Body of pancreas (tissue), 4 donors: ENCODE data around the gene PKD1L1. TPM values are rescaled to one million over a fixed set of nuclear protein-coding genes. Genes with fewer than 3 reads are reported as not detected.
"Not testable (repeated sequence)": the region's sequence is repeated elsewhere in the genome, so short reads cannot be mapped to it uniquely, and the experiment has no call there.

ENCODE experiments used
- ATAC-seq: fragments of 150-250 bp; one replicate; pipeline ENCODE4 v1.9.1; 2016
- DNase-seq, 4 donors: peaks; one replicate each; pipeline ENCODE4 v3.0.0-alpha.2; 2019
- H3K27ac ChIP-seq, 4 donors: fragments of 200-600 bp; sonication (generic); 1 replicate in 3 of 4; 2 replicates in 1 of 4; pipeline versions ENCODE4 v1.5.1 to v1.6.1; 2016 to 2019; ENCODE audit warnings: mild to moderate bottlenecking in 1 of 4, mixed read lengths in 1 of 4, moderate library complexity in 1 of 4
- H3K27me3 ChIP-seq, 2 donors: fragments of 200-600 bp; sonication (generic); one replicate each; pipeline ENCODE4 v1.6.0; 2016; ENCODE audit warnings: mild to moderate bottlenecking in 1 of 2
- H3K36me3 ChIP-seq, 2 donors: fragments of 200-600 bp; sonication (generic); replicated peaks in 1 of 2; 2 replicates each; pipeline ENCODE4 v1.5.1; 2016; ENCODE audit warnings: low read depth in 2 of 2; ENCODE audit not compliant: insufficient read depth in 1 of 2
- H3K4me1 ChIP-seq: fragments of 200-600 bp; sonication (generic); one replicate; pipeline ENCODE4 v1.6.0; 2016
- H3K4me3 ChIP-seq, 2 donors: fragments of 200-600 bp; sonication (generic); 1 replicate in 1 of 2; 2 replicates in 1 of 2; pipeline ENCODE4 v1.5.1; 2016 to 2019
- H3K9me3 ChIP-seq, 3 donors: fragments of 200-600 bp; sonication (generic); 1 replicate in 2 of 3; 2 replicates in 1 of 3; pipeline ENCODE4 v1.5.1; 2016
- POLR2A ChIP-seq, 3 donors: fragments of 450-650 bp; IDR thresholded peaks; one replicate each; pipeline ENCODE4 v1.6.1; 2016; ENCODE audit warnings: antibody characterized with exemption in 3 of 3, mild to moderate bottlenecking in 2 of 3
- WGBS, 2 donors: methylation state at CpG; one replicate each; pipeline ENCODE4 v1.1.5; 2017; 5-methylcytosine and 5-hydroxymethylcytosine counted together
- intact Hi-C: fragments of 100-400 bp; cut with DNase I; formaldehyde crosslinking; loops from one replicate; pipeline ENCODE4 v1.15.1; 2023
- total RNA-seq, 2 donors: library from RNA; depleted of rRNA; stranded (reverse); fragments of >200 nt; gene quantifications; one replicate each; pipeline ENCODE4 v1.1.0, GENCODE V29; 2016
- TF ChIP-seq, protein P1 (sequence below), 7 experiments: fragments of 450-650 bp in 4 of 7; fragments of 200-600 bp in 3 of 7; sonication (generic) in 3 of 7; IDR thresholded peaks; one replicate each; pipeline ENCODE4 v1.5.1; 2016 to 2019; ENCODE audit warnings: antibody characterized with exemption in 7 of 7

The PKD1L1 gene
- total RNA-seq, 2 donors from 2014 or later: 0.26 to 4.0 TPM

DNA sequence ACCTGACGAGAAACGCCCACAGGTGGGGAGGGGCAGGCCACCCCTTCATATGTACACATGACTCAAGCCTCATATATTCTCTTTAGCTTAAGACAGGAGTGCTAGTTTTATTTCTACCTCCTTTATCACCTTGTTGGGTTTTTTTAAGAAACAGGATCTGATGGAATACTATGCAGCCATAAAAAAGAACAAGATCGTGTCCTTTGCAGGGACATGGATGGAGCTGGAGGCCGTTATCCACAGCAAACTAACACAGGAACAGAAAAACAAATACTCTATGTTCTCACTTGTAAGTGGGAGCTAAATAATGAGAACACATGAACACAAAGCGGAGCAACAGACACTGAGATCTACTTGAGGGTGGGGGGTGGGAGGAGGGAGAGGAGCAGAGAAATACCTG, 42.3 kb upstream of the PKD1L1 start:
- H3K4me1 ChIP-seq: peaks cover 10% of the 10 kb centered on the region
- 94 to 97% methylated on average over 5 of the region's 5 CpGs for WGBS, 2 donors
- ATAC-seq (no peak), DNase-seq (no peak)
- H3K9me3 ChIP-seq: no peaks in the 10 kb centered on the region
- intact Hi-C loops: no loop called here
- no peaks in the 10 kb centered on the region for H3K36me3 ChIP-seq
- no peak for TF ChIP-seq POLR2A (IDR thresholded peaks at IDR 0.05)
- TF ChIP-seq, protein P1, sequence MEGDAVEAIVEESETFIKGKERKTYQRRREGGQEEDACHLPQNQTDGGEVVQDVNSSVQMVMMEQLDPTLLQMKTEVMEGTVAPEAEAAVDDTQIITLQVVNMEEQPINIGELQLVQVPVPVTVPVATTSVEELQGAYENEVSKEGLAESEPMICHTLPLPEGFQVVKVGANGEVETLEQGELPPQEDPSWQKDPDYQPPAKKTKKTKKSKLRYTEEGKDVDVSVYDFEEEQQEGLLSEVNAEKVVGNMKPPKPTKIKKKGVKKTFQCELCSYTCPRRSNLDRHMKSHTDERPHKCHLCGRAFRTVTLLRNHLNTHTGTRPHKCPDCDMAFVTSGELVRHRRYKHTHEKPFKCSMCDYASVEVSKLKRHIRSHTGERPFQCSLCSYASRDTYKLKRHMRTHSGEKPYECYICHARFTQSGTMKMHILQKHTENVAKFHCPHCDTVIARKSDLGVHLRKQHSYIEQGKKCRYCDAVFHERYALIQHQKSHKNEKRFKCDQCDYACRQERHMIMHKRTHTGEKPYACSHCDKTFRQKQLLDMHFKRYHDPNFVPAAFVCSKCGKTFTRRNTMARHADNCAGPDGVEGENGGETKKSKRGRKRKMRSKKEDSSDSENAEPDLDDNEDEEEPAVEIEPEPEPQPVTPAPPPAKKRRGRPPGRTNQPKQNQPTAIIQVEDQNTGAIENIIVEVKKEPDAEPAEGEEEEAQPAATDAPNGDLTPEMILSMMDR (IDR thresholded peaks at IDR 0.05): no peak
- no peak overlapping the region for H3K4me3 ChIP-seq
- no peak overlapping the region for H3K27ac ChIP-seq
- H3K27me3 ChIP-seq: no peaks in the 10 kb centered on the region

DNA sequence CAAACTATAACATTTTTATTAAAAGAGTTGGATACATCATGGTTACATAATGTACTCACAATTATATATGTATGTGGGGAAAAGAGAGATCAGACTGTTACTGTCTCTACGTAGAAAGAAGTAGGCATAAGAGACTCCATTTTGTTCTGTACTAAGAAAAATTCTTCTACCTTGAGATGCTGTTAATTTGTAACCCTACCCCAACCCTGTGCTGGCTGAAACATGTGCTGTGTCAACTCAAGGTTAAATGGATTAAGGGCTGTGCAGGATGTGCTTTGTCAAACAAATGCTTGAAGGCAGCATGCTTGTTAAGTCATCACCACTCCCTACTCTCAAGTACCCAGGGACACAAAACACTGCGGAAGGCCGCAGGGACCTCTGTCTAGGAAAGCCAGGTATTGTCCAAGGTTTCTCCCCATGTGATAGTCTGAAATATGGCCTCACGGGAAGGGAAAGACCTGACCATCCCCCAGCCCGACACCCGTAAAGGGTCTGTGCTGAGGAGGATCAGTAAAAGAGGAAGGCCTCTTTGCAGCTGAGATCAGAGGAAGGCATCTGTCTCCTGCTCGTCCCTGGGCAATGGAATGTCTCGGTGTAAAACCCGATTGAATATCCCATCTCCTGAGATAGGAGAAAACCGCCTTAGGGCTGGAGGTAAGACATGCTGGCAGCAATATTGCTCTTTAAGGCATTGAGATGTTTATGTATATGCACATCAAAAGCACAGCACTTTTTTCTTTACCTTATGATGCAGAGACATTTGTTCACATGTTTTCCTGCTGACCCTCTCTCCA, 41.5 kb upstream of the PKD1L1 start:
- intact Hi-C loops: loop anchor here (5.0 kb wide), 1 partner anchor 117 kb away; no protein-coding TSS in a partner anchor
- 59 to 71% methylated on average over 10 of the region's 10 CpGs for WGBS, 2 donors
- ATAC-seq, H3K4me1 ChIP-seq, H3K9me3 ChIP-seq, H3K27ac ChIP-seq, H3K27me3 ChIP-seq, DNase-seq, H3K36me3 ChIP-seq, H3K4me3 ChIP-seq: not testable (repeated sequence)

DNA sequence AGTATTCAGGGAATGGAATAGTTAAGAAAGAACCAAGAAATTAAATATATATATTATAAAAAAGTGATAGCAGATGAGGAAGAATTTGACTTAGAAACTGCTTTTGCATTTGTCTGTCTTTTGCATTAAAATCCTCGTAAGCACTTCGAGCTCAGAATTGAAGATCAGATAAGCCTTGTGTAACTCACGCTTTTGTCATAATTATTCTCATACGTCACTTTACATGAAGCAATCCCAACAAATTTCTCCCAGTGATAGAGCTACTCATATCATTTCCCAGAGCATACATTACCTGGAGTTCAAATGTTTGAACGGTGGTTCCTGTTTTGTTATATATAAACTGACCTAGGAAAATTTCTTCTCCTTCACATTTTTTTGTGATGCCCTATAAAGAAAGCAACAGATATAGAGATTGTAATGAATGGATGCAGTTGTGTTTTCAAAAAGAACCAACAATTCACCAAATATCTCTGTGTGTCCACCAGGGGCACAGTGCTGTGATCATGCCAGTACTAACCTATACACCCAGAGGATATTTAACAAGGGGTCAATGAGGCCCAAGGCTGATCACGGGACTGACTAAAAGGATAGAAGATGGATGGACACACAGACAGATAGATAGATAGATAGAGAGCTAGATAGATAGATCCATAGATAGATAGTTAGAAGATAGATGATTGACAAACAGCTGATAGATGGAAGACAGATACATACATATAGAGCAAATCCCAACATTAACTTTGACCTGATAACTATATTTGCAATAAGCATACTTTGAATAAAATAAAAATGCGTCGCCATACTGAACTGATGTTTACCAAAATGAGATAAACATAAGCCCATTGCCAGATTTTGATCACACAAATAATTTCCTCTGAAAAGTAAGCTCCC, 40.5 kb upstream of the PKD1L1 start:
- H3K27ac ChIP-seq: no peak overlapping the region
- no peak for DNase-seq
- no peak for ATAC-seq

DNA sequence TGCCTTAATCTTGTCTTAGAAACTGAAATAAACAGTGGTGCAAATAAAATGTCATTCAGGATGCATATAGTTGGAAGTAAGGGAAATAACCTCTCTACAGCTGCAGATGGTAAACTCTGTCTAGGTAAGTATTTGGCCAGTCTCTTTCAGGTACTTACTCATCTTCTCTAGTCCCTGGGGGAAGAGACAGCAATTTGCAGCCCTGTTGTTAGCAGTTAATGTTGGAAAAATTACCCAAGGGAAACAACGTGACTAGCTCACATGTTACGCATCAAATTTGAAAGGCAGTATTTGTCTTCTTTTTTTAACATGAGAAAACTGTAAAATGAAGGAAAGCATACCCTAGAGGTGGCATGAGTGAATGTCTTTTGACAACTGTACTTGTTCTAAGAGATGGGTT, 34.3 kb upstream of the PKD1L1 start:
- Histone ChIP-seq H3K9me3 (no peaks in the 10 kb centered on the region), H3K4me3 (no peak overlapping the region), H3K27me3 (no peaks in the 10 kb centered on the region), H3K36me3 (no peaks in the 10 kb centered on the region), H3K27ac (no peak overlapping the region), H3K4me1 (peaks cover 11% of the 10 kb centered on the region)
- no peak for ATAC-seq
- intact Hi-C loops: no loop called here
- 24% methylated on average over 2 of the region's 2 CpGs for WGBS, 2 donors
- DNase-seq: no peak
- TF ChIP-seq, protein P1 (IDR thresholded peaks at IDR 0.05): no peak
- TF ChIP-seq POLR2A (IDR thresholded peaks at IDR 0.05): no peak

More for the DNA sequence above, 40.5 kb upstream of the PKD1L1 start:
- TF ChIP-seq, protein P1 (IDR thresholded peaks at IDR 0.05): peak in 1 of 7 experiments; percentile 11
- no peak for TF ChIP-seq POLR2A (IDR thresholded peaks at IDR 0.05)
- WGBS, 2 donors: 70% methylated on average over 8 of the region's 8 CpGs
- intact Hi-C loops: loop anchor here (5.0 kb wide), 1 partner anchor 119 kb away; no protein-coding TSS in a partner anchor
- Histone ChIP-seq H3K36me3 (no peaks in the 10 kb centered on the region), H3K4me3 (no peak overlapping the region), H3K27me3 (no peaks in the 10 kb centered on the region), H3K4me1 (peaks cover 10% of the 10 kb centered on the region), H3K9me3 (no peaks in the 10 kb centered on the region)

DNA sequence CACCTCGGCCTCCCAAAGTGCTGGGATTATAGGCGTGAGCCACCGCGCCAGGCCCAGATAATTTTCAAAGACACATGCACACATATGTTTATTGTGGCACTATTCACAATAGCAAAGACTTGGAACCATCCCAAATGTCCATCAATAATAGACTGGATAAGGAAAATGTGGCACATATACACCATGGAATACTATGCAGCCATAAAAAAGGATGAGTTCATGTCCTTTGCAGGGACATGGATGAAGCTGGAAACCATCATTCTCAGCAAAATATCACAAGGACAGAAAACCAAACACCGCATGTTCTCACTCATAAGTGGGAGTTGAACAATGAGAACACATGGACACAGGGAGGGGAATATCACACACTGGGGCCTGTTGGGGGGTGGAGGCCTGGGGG, 32.4 kb upstream of the PKD1L1 start:
- WGBS, 2 donors: 96 to 100% methylated on average over 4 to 5 of the region's 5 CpGs
- ATAC-seq: not testable (repeated sequence)

More for the DNA sequence above, 32.4 kb upstream of the PKD1L1 start:
- intact Hi-C loops, DNase-seq, H3K4me3 ChIP-seq, H3K27me3 ChIP-seq, H3K27ac ChIP-seq, H3K9me3 ChIP-seq: not testable (repeated sequence)
- peaks cover 4 to 17% of the 10 kb centered on the region in 2 donors for H3K36me3 ChIP-seq
- peaks cover 11% of the 10 kb centered on the region for H3K4me1 ChIP-seq
